HL-60 (cell line): ENCODE results near the gene ASTN2.

ENCODE experiments used
- DNase-seq, 2 experiments: peaks; one replicate each; pipeline ENCODE4 v3.0.0-alpha.2; 2010 to 2020; ENCODE audit warnings: low read depth in 1 of 2, low spot score in 1 of 2
- H3K27ac ChIP-seq: fragments of 250-450 bp; sonication (Bioruptor Pico); replicated peaks from 2 replicates; pipeline ENCODE4 v1.5.1; 2020; ENCODE audit warnings: mild to moderate bottlenecking, moderate library complexity
- H3K27me3 ChIP-seq: fragments of 250-450 bp; sonication (Bioruptor Pico); 2 replicates; pipeline ENCODE4 v1.5.1; 2021; ENCODE audit warnings: mild to moderate bottlenecking, moderate library complexity; ENCODE audit not compliant: insufficient read depth, poor library complexity, severe bottlenecking
- H3K4me3 ChIP-seq: replicated peaks from 2 replicates; pipeline ENCODE4 v1.5.1; 2011; ENCODE audit warnings: mild to moderate bottlenecking, control low read depth, low read length; ENCODE audit not compliant: insufficient read depth
- CTCF ChIP-seq: IDR thresholded peaks from one replicate; pipeline ENCODE4 v1.5.1; 2011; ENCODE audit warnings: low read length, control low read depth, inconsistent platforms; ENCODE audit not compliant: insufficient read depth
- GABPA ChIP-seq: IDR thresholded peaks from 2 replicates; pipeline ENCODE4 v1.6.1; 2012; ENCODE audit warnings: low read depth
- POLR2AphosphoS5 ChIP-seq: IDR thresholded peaks from 2 replicates; pipeline ENCODE4 v1.6.1; 2012; ENCODE audit warnings: low read depth
- REST ChIP-seq: IDR thresholded peaks from 2 replicates; pipeline ENCODE4 v1.6.1; 2012; ENCODE audit warnings: low read depth; ENCODE audit not compliant: insufficient replicate concordance
- SPI1 ChIP-seq: IDR thresholded peaks from 2 replicates; pipeline ENCODE4 v1.6.1; 2012; ENCODE audit warnings: low read depth, mild to moderate bottlenecking, borderline replicate concordance

Gene ASTN2

GRCh38 chr9:117412006-117412715, 2.7 kb downstream of the ASTN2 start:
- H3K27me3 ChIP-seq = peaks cover 42% of the 10 kb centered on the region
- no peak overlapping the region for H3K27ac ChIP-seq
- DNase-seq = no peak
- TF ChIP-seq SPI1 = no peak
- TF ChIP-seq POLR2AphosphoS5 = no peak
- no peak overlapping the region for H3K4me3 ChIP-seq

- DNase-seq = peak in 1 of 2 experiments; percentile 3
- H3K27ac ChIP-seq = no peak overlapping the region
- TF ChIP-seq REST = no peak
- TF ChIP-seq POLR2AphosphoS5 = no peak
- peak; percentile 63 for TF ChIP-seq CTCF
- no peak for TF ChIP-seq GABPA
- TF ChIP-seq SPI1 = no peak
- H3K27me3 ChIP-seq = peaks cover 45% of the 10 kb centered on the region
- no peak overlapping the region for H3K4me3 ChIP-seq
Measured at GRCh38 chr9:117411547-117411946, 3.3 kb downstream of the ASTN2 start.

- TF ChIP-seq SPI1 (no peak), REST (peak; percentile 83)
- Histone ChIP-seq H3K27me3 (peaks cover 32% of the 10 kb centered on the region), H3K4me3 (no peak overlapping the region), H3K27ac (no peak overlapping the region)
- no peak for DNase-seq
Measured at GRCh38 chr9:117409321-117409720, 5.5 kb downstream of the ASTN2 start.

GRCh38 chr9:117407436-117408022, 7.3 kb downstream of the ASTN2 start:
- DNase-seq = no peak
- TF ChIP-seq CTCF (no peak), POLR2AphosphoS5 (no peak)
- peaks cover 14% of the 10 kb centered on the region for H3K27me3 ChIP-seq
- H3K27ac ChIP-seq = no peak overlapping the region
- H3K4me3 ChIP-seq = no peak overlapping the region
